DND-41 (cell line): ENCODE measurements around the gene MMP24OS.

Experiments used
- ATAC-seq: fragments of 200-7000 bp; cut with Tn5 transposase; 3 replicates; pipeline ENCODE4 v1.9.1; 2021; ENCODE audit warnings: low read depth; ENCODE audit not compliant: insufficient read depth
- DNase-seq: peaks from one replicate; pipeline ENCODE4 v3.0.0-alpha.2; 2020
- H2AFZ ChIP-seq: 2 replicates; pipeline ENCODE4 v1.6.0; 2012; ENCODE audit warnings: low read depth, low read length
- H3K27ac ChIP-seq: 2 replicates; pipeline ENCODE4 v1.5.1; 2012; ENCODE audit warnings: low read length, inconsistent platforms
- H3K27me3 ChIP-seq: fragments of 200-600 bp; sonication (generic); 2 replicates; pipeline ENCODE4 v1.6.0; 2012; ENCODE audit warnings: low read length, mild to moderate bottlenecking, inconsistent platforms; ENCODE audit not compliant: insufficient read depth, poor library complexity
- H3K36me3 ChIP-seq: 2 replicates; pipeline ENCODE4 v1.5.1; 2012; ENCODE audit warnings: low read length, inconsistent platforms; ENCODE audit not compliant: insufficient read depth
- H3K4me1 ChIP-seq: 2 replicates; pipeline ENCODE4 v1.5.1; 2012; ENCODE audit warnings: mild to moderate bottlenecking, low read length; ENCODE audit not compliant: insufficient read depth
- H3K4me2 ChIP-seq: 2 replicates; pipeline ENCODE4 v1.6.0; 2012; ENCODE audit warnings: mild to moderate bottlenecking, moderate library complexity, low read length, inconsistent platforms; ENCODE audit not compliant: insufficient read depth
- H3K4me3 ChIP-seq, 2 experiments: fragments of 200-600 bp in 1 of 2; shearing (Covaris generic) in 1 of 2; 2 replicates each; pipeline ENCODE4 v1.5.1; 2012 to 2016; ENCODE audit warnings: inconsistent platforms in 2 of 2, low read length in 2 of 2, mild to moderate bottlenecking in 2 of 2, low read depth in 1 of 2, moderate library complexity in 1 of 2
- H3K79me2 ChIP-seq: 2 replicates; pipeline ENCODE4 v1.6.0; 2012; ENCODE audit warnings: low read length, inconsistent platforms; ENCODE audit not compliant: insufficient read depth
- H3K9ac ChIP-seq: 2 replicates; pipeline ENCODE4 v1.6.0; 2012; ENCODE audit warnings: low read depth, mild to moderate bottlenecking, inconsistent platforms, low read length, moderate library complexity
- H3K9me3 ChIP-seq: 2 replicates; pipeline ENCODE4 v1.5.1; 2012; ENCODE audit warnings: low read length, moderate library complexity, mild to moderate bottlenecking, inconsistent platforms; ENCODE audit not compliant: insufficient read depth, severe bottlenecking
- H4K20me1 ChIP-seq: 2 replicates; pipeline ENCODE4 v1.6.0; 2012; ENCODE audit warnings: low read length; ENCODE audit not compliant: insufficient read depth
- EZH2 ChIP-seq: IDR thresholded peaks from 3 replicates; pipeline ENCODE4 v1.6.1; 2012; ENCODE audit warnings: borderline replicate concordance, low read depth, mild to moderate bottlenecking, moderate library complexity, low read length, inconsistent platforms; ENCODE audit not compliant: severe bottlenecking
- TF ChIP-seq, protein P1 (sequence below): IDR thresholded peaks from 2 replicates; pipeline ENCODE4 v1.5.1; 2012; ENCODE audit warnings: borderline replicate concordance, low read length, moderate library complexity, mild to moderate bottlenecking; ENCODE audit not compliant: poor library complexity, severe bottlenecking; ENCODE audit errors: extremely low read depth

Gene MMP24OS

DNA sequence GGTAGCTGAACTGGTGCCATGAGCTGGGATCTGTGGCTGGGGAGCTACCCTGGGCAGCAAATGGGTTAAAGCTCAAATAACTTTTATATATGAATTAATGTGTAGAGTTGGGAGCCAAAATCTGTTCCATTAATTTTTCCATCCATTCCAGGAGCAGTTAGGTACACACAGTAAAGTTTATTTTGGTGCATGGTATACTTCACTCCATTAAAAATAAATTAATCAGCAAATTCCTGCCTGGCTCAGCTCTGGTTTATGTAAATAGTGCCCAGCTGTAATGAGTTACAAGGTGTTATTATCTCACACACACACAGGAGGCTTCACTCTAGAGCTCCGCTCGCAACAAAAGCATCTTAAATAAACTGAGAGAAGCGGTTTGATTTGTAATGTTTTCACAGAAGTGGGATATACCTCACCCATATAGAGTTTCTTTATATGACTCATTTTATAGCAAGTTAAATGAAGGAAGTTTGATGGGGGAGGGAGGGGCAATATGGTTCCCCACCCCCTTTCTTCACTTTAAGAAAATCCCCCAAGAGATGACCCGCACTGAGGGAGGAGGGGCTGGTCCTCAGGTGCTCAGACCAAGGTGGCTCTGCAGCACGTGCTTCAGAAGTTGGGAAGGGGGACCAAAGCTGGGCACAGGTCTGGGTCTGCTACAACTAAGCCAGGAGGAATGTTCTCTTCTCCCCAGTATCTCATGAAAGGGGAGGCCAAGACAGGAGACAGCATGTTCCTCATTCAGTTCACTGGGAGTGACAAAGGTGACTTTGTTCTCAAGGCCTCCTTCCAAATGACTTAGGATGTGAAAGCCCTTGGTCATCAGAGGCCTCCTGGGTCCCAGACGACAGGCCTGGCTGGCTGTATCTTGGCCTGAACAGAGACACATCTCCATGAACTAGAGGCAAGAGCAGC lies 24.8 kb upstream of the MMP24OS start:
- no peak for TF ChIP-seq EZH2
- TF ChIP-seq, protein P1, sequence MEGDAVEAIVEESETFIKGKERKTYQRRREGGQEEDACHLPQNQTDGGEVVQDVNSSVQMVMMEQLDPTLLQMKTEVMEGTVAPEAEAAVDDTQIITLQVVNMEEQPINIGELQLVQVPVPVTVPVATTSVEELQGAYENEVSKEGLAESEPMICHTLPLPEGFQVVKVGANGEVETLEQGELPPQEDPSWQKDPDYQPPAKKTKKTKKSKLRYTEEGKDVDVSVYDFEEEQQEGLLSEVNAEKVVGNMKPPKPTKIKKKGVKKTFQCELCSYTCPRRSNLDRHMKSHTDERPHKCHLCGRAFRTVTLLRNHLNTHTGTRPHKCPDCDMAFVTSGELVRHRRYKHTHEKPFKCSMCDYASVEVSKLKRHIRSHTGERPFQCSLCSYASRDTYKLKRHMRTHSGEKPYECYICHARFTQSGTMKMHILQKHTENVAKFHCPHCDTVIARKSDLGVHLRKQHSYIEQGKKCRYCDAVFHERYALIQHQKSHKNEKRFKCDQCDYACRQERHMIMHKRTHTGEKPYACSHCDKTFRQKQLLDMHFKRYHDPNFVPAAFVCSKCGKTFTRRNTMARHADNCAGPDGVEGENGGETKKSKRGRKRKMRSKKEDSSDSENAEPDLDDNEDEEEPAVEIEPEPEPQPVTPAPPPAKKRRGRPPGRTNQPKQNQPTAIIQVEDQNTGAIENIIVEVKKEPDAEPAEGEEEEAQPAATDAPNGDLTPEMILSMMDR, result no peak
- H2AFZ ChIP-seq, result no peak overlapping the region
- no peaks in the 10 kb centered on the region for H3K4me1 ChIP-seq
- no peak overlapping the region for H3K4me3 ChIP-seq
- H3K27me3 ChIP-seq, result no peaks in the 10 kb centered on the region
- no peaks in the 10 kb centered on the region for H3K79me2 ChIP-seq
- H3K9me3 ChIP-seq, result no peaks in the 10 kb centered on the region
- no peak overlapping the region for H3K4me2 ChIP-seq
- DNase-seq (no peak), ATAC-seq (no peak)
- H3K9ac ChIP-seq, result no peak overlapping the region
- H3K27ac ChIP-seq, result no peak overlapping the region
- H4K20me1 ChIP-seq, result no peaks in the 10 kb centered on the region
- H3K36me3 ChIP-seq, result peaks cover 27% of the 10 kb centered on the region

DNA sequence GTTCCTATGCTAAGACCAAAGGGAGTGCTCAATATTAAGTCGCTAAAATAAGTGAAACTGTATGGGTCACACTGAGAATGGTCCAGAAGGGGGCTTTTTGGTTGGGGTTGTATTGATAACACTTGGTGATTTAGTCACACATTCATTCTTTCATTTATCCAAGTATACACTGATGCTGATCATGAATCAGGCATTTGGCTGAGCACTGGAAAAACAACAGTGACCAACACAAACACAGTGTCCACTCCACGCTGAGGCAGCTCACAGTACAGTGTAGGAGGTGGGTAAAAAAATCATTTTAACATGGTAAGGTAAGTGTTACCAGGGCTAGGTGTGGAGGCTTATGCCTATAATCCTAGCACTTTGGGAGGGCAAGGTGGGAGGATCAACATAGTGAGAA lies 23.5 kb upstream of the MMP24OS start:
- Histone ChIP-seq H3K4me2 (no peak overlapping the region), H3K9ac (no peak overlapping the region), H3K9me3 (no peaks in the 10 kb centered on the region), H3K4me3 (no peak overlapping the region), H3K79me2 (no peaks in the 10 kb centered on the region), H3K36me3 (peaks cover 24% of the 10 kb centered on the region), H3K4me1 (no peaks in the 10 kb centered on the region), H4K20me1 (no peaks in the 10 kb centered on the region), H3K27ac (no peak overlapping the region), H2AFZ (no peak overlapping the region), H3K27me3 (no peaks in the 10 kb centered on the region)
- TF ChIP-seq, protein P1, result no peak
- TF ChIP-seq EZH2, result no peak
- no peak for DNase-seq
- ATAC-seq, result no peak

DNA sequence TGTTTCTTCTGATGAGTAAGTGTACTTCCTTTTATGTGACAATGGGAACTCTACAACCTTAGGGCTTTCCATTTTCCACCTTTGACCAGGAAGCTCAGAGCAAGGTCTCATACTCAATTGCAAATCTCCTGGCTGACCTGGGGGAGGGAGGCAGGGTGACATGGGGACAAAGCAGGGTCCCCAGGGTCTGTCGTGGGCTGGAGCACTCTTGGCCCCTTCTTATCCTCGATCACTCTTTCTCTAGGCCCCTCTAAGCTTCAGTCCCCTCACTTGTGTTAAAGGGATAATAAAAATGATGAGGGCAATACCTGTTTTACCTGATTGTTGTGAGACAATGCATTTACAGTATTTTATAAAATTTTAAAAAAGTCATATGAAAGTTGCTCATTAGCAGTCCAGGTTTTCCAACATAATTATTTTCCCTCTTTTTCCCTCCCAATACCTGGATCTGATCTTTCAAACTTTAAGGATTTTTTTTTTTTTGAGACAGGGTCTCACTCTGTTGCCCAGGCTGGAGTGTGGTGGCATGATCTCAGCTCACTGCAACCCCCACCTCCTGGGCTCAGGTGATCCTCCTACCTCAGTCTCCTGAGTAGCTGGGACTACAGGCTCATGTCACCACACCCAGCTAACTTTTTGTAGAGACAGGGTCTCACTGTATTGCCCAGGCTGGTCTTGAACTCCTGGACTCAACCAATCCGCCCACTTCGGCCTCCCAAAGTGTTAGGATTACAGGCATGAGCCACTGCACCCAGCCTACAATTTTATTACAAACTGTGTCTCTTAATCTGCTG lies 22.7 kb upstream of the MMP24OS start:
- DNase-seq (no peak), ATAC-seq (no peak)
- Histone ChIP-seq H2AFZ (no peak overlapping the region), H3K27ac (no peak overlapping the region), H3K9me3 (no peaks in the 10 kb centered on the region), H3K79me2 (no peaks in the 10 kb centered on the region), H3K4me2 (no peak overlapping the region), H3K4me3 (no peak overlapping the region), H3K36me3 (peaks cover 16% of the 10 kb centered on the region), H4K20me1 (no peaks in the 10 kb centered on the region), H3K4me1 (no peaks in the 10 kb centered on the region), H3K27me3 (no peaks in the 10 kb centered on the region), H3K9ac (no peak overlapping the region)
- TF ChIP-seq, protein P1, result no peak
- TF ChIP-seq EZH2, result no peak
